CD4-positive, alpha-beta T cell (primary cell): ENCODE measurements around the gene GAPDHS. TPM values are rescaled to one million over a fixed set of nuclear protein-coding genes. Genes with fewer than 3 reads are reported as not detected.

Source experiments
- ATAC-seq: fragments of 200-7000 bp; cut with Tn5 transposase; one replicate; pipeline ENCODE4 v1.10.0; 2022; ENCODE audit warnings: mild to moderate bottlenecking; ENCODE audit not compliant: poor library complexity
- CTCF ChIA-PET: fragments of 350-600 bp; sonication (Branson Sonifier 250); formaldehyde crosslinking; loops from one replicate; lab custom pipeline; 2021; ENCODE audit warnings: antibody characterized with exemption, inconsistent platforms; lab: Charles Lee
- POLR2A ChIA-PET: fragments of 350-600 bp; sonication (Branson Sonifier 250); formaldehyde crosslinking; loops from one replicate; lab custom pipeline; 2021; ENCODE audit warnings: antibody characterized with exemption, inconsistent platforms; lab: Charles Lee
- DNase-seq, 14 experiments: peaks; one replicate each; pipeline ENCODE4 v3.0.0-alpha.2; 2013 to 2020; ENCODE audit warnings: mixed read lengths in 2 of 14
- H3K27ac ChIP-seq, 2 donors: one replicate each; pipeline versions ENCODE4 v1.5.1 to v1.7.0; 2013; ENCODE audit warnings: low read length in 2 of 2, low read depth in 1 of 2, mild to moderate bottlenecking in 1 of 2
- H3K27me3 ChIP-seq, 2 experiments: 1 replicate in 1 of 2; 2 replicates in 1 of 2; pipeline versions ENCODE4 v1.6.1 to v1.7.0; 2013; ENCODE audit warnings: low read length in 2 of 2, control low read depth in 1 of 2, mild to moderate bottlenecking in 1 of 2, moderate library complexity in 1 of 2; ENCODE audit not compliant: insufficient read depth in 2 of 2, control insufficient read depth in 1 of 2
- H3K36me3 ChIP-seq: one replicate; pipeline ENCODE4 v1.6.1; 2013; ENCODE audit warnings: low read length, control low read depth; ENCODE audit not compliant: insufficient read depth
- H3K4me1 ChIP-seq: one replicate; pipeline ENCODE4 v1.6.1; 2013; ENCODE audit warnings: low read length, control low read depth; ENCODE audit not compliant: insufficient read depth
- H3K4me3 ChIP-seq: one replicate; pipeline ENCODE4 v1.5.1; 2013; ENCODE audit warnings: mild to moderate bottlenecking, low read length, moderate library complexity
- H3K9me3 ChIP-seq, 2 experiments: 1 replicate in 1 of 2; 2 replicates in 1 of 2; pipeline versions ENCODE4 v1.6.1 to v1.7.0; 2013; ENCODE audit warnings: low read length in 2 of 2, mild to moderate bottlenecking in 2 of 2, control low read depth in 1 of 2, moderate library complexity in 1 of 2; ENCODE audit not compliant: control insufficient read depth in 1 of 2, insufficient read depth in 1 of 2
- H3K27ac Mint-ChIP-seq: one replicate; pipeline ENCODE4 v1.8.0; 2020; ENCODE audit warnings: mixed read lengths
- H3K27me3 Mint-ChIP-seq: one replicate; pipeline ENCODE4 v1.8.0; 2021; ENCODE audit warnings: mixed read lengths
- H3K36me3 Mint-ChIP-seq: one replicate; pipeline ENCODE4 v1.8.0; 2021; ENCODE audit warnings: low read depth, mixed read lengths
- H3K4me1 Mint-ChIP-seq: one replicate; pipeline ENCODE4 v1.8.0; 2021; ENCODE audit warnings: low read depth, mixed read lengths
- H3K4me3 Mint-ChIP-seq: one replicate; pipeline ENCODE4 v1.8.0; 2020; ENCODE audit warnings: mild to moderate bottlenecking, mixed read lengths
- H3K9me3 Mint-ChIP-seq: one replicate; pipeline ENCODE4 v1.8.0; 2020; ENCODE audit warnings: mixed read lengths
- CTCF ChIP-seq: fragments of 200-600 bp; IDR thresholded peaks from one replicate; pipeline ENCODE4 v1.8.0; 2022; ENCODE audit warnings: antibody characterized with exemption, mild to moderate bottlenecking
- intact Hi-C, 2 experiments: fragments of 100-400 bp; cut with DNase I in 1 of 2; cut with micrococcal nuclease in 1 of 2; formaldehyde crosslinking; loops; one replicate each; pipeline versions ENCODE4 v1.15.1 to v1.9.0; 2023 to 2025; cut with DNase I, micrococcal nuclease
- total RNA-seq, 174 experiments: library from RNA in 2 of 174; stranded (reverse) in 2 of 174; gene quantifications; one replicate each; pipeline ENCODE4 v1.2.3 and lab custom pipeline; 2021 to 2026

The GAPDHS gene
- total RNA-seq, 2 experiments from 2014 or later: not detected

GRCh38 chr19:35506011-35506410 lies 27.2 kb upstream of the GAPDHS start:
- H3K9me3 ChIP-seq: peaks cover 0 to 3% of the 10 kb centered on the region in 2 experiments
- H3K27me3 ChIP-seq: peaks cover 21 to 26% of the 10 kb centered on the region in 2 experiments
- Mint-ChIP-seq H3K4me1 (peaks cover 17% of the 10 kb centered on the region), H3K27ac (no peak overlapping the region), H3K4me3 (no peak overlapping the region), H3K36me3 (no peaks in the 10 kb centered on the region), H3K9me3 (no peaks in the 10 kb centered on the region), H3K27me3 (peaks cover 63% of the 10 kb centered on the region)
- ChIA-PET CTCF (interaction anchor here (0.6 to 1.3 kb wide), 2 partner anchors 11 to 98 kb away, joined by 3 read pairs; no protein-coding TSS in a partner anchor), POLR2A (no interaction called here)
- no peaks in the 10 kb centered on the region for H3K36me3 ChIP-seq
- no peak for TF ChIP-seq CTCF
- intact Hi-C loops: no loop called here
- DNase-seq (no peak), ATAC-seq (no peak)
- peaks cover 25% of the 10 kb centered on the region for H3K4me1 ChIP-seq
- H3K27ac ChIP-seq: no peak overlapping the region
- H3K4me3 ChIP-seq: no peak overlapping the region

- Mint-ChIP-seq H3K4me1 (peaks cover 17% of the 10 kb centered on the region), H3K36me3 (no peaks in the 10 kb centered on the region), H3K4me3 (no peak overlapping the region), H3K27ac (no peak overlapping the region), H3K9me3 (no peaks in the 10 kb centered on the region), H3K27me3 (peaks cover 75% of the 10 kb centered on the region)
- POLR2A ChIA-PET: no interaction called here
- Histone ChIP-seq H3K27me3 (peaks cover 26% of the 10 kb centered on the region in 2 experiments), H3K36me3 (no peaks in the 10 kb centered on the region), H3K9me3 (peaks cover 0 to 3% of the 10 kb centered on the region in 2 experiments), H3K27ac (no peak overlapping the region), H3K4me1 (peaks cover 20% of the 10 kb centered on the region), H3K4me3 (no peak overlapping the region)
- no peak for TF ChIP-seq CTCF
- ATAC-seq: no peak
- CTCF ChIA-PET: no interaction called here
- DNase-seq: no peak
- intact Hi-C loops: no loop called here
Measured at GRCh38 chr19:35507561-35507960, 25.7 kb upstream of the GAPDHS start.

- H3K4me1 Mint-ChIP-seq: peaks cover 17% of the 10 kb centered on the region
- H3K36me3 ChIP-seq: no peaks in the 10 kb centered on the region
- intact Hi-C loops: no loop called here
- no peaks in the 10 kb centered on the region for H3K9me3 Mint-ChIP-seq
- DNase-seq (no peak), ATAC-seq (no peak)
- POLR2A ChIA-PET: no interaction called here
- no peaks in the 10 kb centered on the region for H3K36me3 Mint-ChIP-seq
- H3K27me3 Mint-ChIP-seq: peaks cover 78% of the 10 kb centered on the region
- CTCF ChIA-PET: no interaction called here
- H3K27me3 ChIP-seq: peaks cover 26 to 28% of the 10 kb centered on the region in 2 experiments
- no peak overlapping the region for H3K4me3 ChIP-seq
- H3K27ac ChIP-seq: no peak overlapping the region
- H3K4me1 ChIP-seq: peaks cover 20% of the 10 kb centered on the region
- H3K9me3 ChIP-seq: peaks cover 0 to 3% of the 10 kb centered on the region in 2 experiments
- TF ChIP-seq CTCF: no peak
- H3K27ac Mint-ChIP-seq: no peak overlapping the region
- H3K4me3 Mint-ChIP-seq: no peak overlapping the region
Measured at GRCh38 chr19:35508129-35508528, 25.1 kb upstream of the GAPDHS start.
